HG02852 (cell line): ENCODE data around the gene THBS1.

Experiments
- ATAC-seq: cut with Tn5 transposase; IDR thresholded peaks from one replicate; pipeline ENCODE4 v1.9.1; 2021; ENCODE audit warnings: mild to moderate bottlenecking, moderate library complexity; ENCODE audit not compliant: unreplicated experiment

The THBS1 gene

GRCh38 chr15:39587731-39588530 lies 7.1 kb downstream of the THBS1 start:
- no peak for ATAC-seq

- no peak for ATAC-seq
These were observed 7.8 kb downstream of the THBS1 start for GRCh38 chr15:39588531-39589192.

- no peak for ATAC-seq
These were observed 8.4 kb downstream of the THBS1 start for GRCh38 chr15:39589193-39589814.

- ATAC-seq, result no peak
These were observed 9.2 kb downstream of the THBS1 start for GRCh38 chr15:39589815-39590644.

- no peak for ATAC-seq
These were observed 10.4 kb downstream of the THBS1 start for GRCh38 chr15:39591141-39591895.

GRCh38 chr15:39591896-39592315 lies 11.0 kb downstream of the THBS1 start:
- no peak for ATAC-seq

GRCh38 chr15:39592500-39592899 lies 11.6 kb downstream of the THBS1 start:
- ATAC-seq, result no peak

GRCh38 chr15:39593071-39593655 lies 12.3 kb downstream of the THBS1 start:
- ATAC-seq, result no peak

GRCh38 chr15:39593656-39594445 lies 13.0 kb downstream of the THBS1 start:
- ATAC-seq, result no peak

- ATAC-seq, result no peak
These were observed 13.8 kb downstream of the THBS1 start for GRCh38 chr15:39594446-39595337.

- no peak for ATAC-seq
These were observed 14.7 kb downstream of the THBS1 start for GRCh38 chr15:39595338-39596221.

- ATAC-seq, result no peak
These were observed 15.6 kb downstream of the THBS1 start for GRCh38 chr15:39596358-39597051.

GRCh38 chr15:39597336-39597735 lies 16.5 kb downstream of the THBS1 start:
- no peak for ATAC-seq

GRCh38 chr15:39597751-39598185 lies 16.9 kb downstream of the THBS1 start:
- ATAC-seq, result no peak

GRCh38 chr15:39598186-39598850 lies 17.4 kb downstream of the THBS1 start:
- ATAC-seq, result no peak
